SJCRH30 (cell line): Measurements from ENCODE around the gene UGT1A6. TPM values are rescaled to one million over a fixed set of nuclear protein-coding genes. Genes with fewer than 3 reads are reported as not detected.
A peak's percentile ranks its signal among the peaks of the same experiment; 100 is the strongest.

ENCODE experiments used
- DNase-seq, 2 experiments: peaks; one replicate each; pipeline ENCODE4 v3.0.0-alpha.2; 2015 to 2020
- H3K27ac ChIP-seq: fragments of 250-450 bp; sonication (Bioruptor Pico); 2 replicates; pipeline ENCODE4 v1.5.1; 2020; ENCODE audit warnings: mild to moderate bottlenecking, moderate library complexity
- H3K27me3 ChIP-seq: fragments of 250-450 bp; sonication (Bioruptor Pico); 2 replicates; pipeline ENCODE4 v1.5.1; 2020; ENCODE audit warnings: mild to moderate bottlenecking, moderate library complexity
- H3K36me3 ChIP-seq: fragments of 250-450 bp; sonication (Bioruptor Pico); 2 replicates; pipeline ENCODE4 v1.5.1; 2020; ENCODE audit warnings: mild to moderate bottlenecking, moderate library complexity
- H3K4me1 ChIP-seq: fragments of 250-450 bp; sonication (Bioruptor Pico); 2 replicates; pipeline ENCODE4 v1.5.1; 2020; ENCODE audit warnings: mild to moderate bottlenecking, moderate library complexity
- H3K4me3 ChIP-seq: fragments of 250-450 bp; sonication (Bioruptor Pico); 2 replicates; pipeline ENCODE4 v1.5.1; 2020; ENCODE audit warnings: mild to moderate bottlenecking, moderate library complexity
- H3K9me3 ChIP-seq: fragments of 250-450 bp; sonication (Bioruptor Pico); replicated peaks from 2 replicates; pipeline ENCODE4 v1.5.1; 2020; ENCODE audit warnings: mild to moderate bottlenecking, moderate library complexity
- total RNA-seq: library from RNA; depleted of rRNA; stranded (reverse); fragments of >200 nt; shearing (Covaris generic); gene quantifications from 2 replicates; pipeline ENCODE4 v1.2.3, GENCODE V29; 2014

Gene UGT1A6
- total RNA-seq, 1 experiment from 2014 or later, result not detected

DNA sequence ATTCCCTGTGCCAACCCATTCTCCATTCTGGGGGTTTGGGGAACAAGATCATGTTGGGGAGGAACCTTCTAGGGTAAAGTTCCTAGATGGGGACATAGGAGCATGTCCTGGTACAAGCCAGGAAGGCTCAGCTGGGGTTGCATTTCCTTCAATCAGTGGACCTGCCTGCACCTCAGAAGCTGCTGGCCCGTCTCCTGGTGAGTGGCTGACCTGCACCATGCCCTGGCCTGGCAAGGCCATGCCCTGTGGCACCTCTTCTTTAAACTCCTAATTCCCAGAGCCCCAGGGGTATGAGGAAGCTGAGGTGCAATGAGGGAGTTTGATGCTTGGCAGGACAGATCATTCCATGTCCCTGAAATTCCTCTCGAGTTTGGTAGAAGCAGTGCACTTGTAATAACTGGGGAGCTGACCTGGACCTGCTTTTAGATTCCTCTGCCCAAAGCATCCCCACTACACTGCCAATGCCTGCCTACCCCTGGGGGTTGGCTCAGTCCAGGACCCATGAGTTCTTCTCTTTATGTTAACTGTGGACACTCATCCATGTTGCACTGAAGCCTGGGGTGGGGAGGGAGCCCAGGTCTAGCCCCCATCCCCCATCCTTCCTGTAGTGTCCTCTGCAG, 110.7 kb downstream of the UGT1A6 start:
- Histone ChIP-seq H3K4me3 (no peak overlapping the region), H3K9me3 (no peaks in the 10 kb centered on the region; the same call in 1 of the 2 replicates), H3K36me3 (no peaks in the 10 kb centered on the region), H3K27me3 (no peaks in the 10 kb centered on the region; the same call in 1 of the 2 replicates), H3K27ac (no peak overlapping the region), H3K4me1 (no peaks in the 10 kb centered on the region)
- DNase-seq, result no peak

DNA sequence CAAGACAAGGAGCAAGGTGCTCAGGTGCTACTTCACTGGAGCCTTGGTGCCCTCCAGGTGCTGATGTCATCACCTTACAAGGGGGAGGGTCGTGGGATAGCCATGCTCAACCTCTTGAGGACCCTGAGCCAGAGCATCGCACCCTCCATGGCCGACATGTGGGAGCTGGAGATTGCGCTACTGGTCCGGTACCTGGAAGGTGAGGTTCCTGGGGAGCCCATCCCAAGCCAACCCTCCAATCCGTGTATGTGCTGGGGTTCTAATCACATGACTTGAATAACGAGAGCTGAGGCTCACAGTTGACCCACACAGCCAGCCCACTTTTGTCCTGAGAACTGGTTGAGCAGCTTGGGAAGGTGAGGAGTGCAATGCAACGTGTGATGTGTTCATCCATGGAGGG, 111.3 kb downstream of the UGT1A6 start:
- Histone ChIP-seq H3K4me3 (no peak overlapping the region), H3K36me3 (no peaks in the 10 kb centered on the region), H3K4me1 (no peaks in the 10 kb centered on the region), H3K9me3 (no peaks in the 10 kb centered on the region; the same call in 1 of the 2 replicates), H3K27me3 (no peaks in the 10 kb centered on the region), H3K27ac (no peak overlapping the region)
- no peak for DNase-seq

DNA sequence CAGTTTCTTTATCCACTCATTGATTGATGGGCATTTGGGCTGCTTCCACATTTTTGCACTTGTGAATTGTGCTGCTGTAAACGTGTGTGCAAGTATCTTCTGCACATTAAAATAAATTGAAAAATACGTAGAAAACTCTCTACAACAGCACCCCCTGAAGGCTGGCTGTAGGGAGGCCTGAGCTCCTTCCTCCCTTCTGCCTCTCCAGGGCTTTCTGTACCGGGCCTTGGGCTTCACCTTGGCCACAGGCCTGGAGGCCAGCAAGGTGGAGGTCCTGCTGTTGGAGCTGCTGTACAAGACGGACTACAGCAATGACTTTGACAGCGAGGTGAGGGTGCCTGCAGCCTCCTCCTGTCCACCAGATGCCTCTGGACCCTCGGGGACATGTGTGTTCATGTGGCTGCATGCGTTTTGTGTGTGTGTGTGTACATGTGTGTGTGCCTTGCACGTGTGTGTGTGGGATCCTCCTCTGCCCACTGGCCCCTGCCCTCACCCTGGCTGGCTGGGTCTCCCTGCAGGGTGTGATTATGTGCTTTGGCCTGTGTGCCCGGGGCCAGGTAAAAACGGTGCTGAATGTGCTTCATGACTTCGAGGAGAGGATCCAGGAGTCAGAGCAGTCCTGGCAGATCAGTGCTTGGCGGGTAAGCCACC, 114.7 kb downstream of the UGT1A6 start:
- H3K36me3 ChIP-seq, result no peaks in the 10 kb centered on the region
- no peaks in the 10 kb centered on the region for H3K27me3 ChIP-seq
- no peak overlapping the region for H3K4me3 ChIP-seq
- DNase-seq, result no peak
- H3K4me1 ChIP-seq, result no peaks in the 10 kb centered on the region
- H3K9me3 ChIP-seq, result no peaks in the 10 kb centered on the region; the same call in 1 of the 2 replicates
- no peak overlapping the region for H3K27ac ChIP-seq

DNA sequence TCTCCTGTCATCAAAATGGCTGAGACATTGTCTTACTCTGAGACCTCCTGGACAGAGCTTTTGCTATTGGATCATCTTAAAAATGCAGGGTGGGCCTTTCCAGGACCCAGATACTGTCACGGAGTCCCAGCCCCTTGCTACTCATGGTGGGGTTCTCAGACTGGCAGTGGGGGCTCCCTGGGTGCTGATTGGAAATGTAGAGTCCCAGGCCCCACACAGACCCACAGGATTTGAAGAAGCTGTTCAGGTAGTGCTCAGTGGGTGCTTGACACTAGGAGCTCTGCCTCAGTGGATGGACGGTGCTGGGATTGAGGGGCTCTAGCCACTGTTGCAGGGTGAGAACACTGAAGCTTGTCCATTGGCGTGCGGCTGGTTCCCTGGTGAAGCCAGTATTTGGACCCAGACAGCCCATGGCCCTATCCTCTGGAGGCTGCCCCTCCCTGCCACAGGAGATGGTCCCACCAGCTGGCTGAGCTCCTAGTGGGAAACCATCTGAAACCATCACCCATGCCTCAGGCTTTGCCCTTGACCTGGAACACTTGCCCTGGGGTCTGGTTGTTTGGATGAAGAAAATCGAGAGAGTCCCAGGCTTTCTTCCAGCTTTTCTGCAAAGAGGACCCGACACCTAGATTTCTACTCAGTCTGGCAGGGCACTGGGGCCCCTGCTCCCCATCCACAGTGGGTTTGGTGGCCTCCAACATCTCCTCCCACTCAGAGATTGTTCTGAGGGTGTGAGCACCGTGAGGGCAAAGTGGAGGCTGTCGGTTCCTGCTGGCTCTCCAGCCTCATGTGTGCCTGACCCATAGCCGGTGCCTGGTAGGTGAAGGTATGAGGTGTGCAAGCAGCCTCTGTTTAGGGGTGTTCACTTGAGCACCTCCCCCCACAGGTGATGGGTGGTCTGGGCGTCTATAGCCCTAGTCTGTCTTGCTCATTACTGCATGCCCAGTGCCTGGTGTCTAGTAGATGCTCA, 115.6 kb downstream of the UGT1A6 start:
- Histone ChIP-seq H3K9me3 (no peaks in the 10 kb centered on the region; the same call in 1 of the 2 replicates), H3K36me3 (no peaks in the 10 kb centered on the region), H3K27ac (no peak overlapping the region), H3K4me3 (no peak overlapping the region), H3K27me3 (no peaks in the 10 kb centered on the region), H3K4me1 (no peaks in the 10 kb centered on the region)
- no peak for DNase-seq

DNA sequence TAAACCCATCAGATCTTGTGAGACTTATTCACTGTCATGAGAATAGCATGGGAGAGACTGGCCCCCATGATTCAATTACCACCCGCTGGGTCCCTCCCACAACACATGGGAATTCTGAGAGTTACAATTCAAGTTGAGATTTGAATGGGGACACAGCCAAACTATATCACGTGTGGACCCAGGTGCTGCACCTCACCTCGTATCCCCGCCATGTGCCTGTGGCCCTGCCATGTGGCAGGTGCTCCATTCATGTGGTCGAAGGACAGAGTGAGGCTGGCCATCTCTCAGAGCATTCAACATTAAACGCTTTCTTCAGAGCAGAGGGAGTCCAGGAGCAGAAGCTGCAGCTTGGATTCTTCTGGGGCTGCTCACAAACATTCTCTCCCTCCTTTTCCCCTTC, 117.7 kb downstream of the UGT1A6 start:
- no peak for DNase-seq
- no peaks in the 10 kb centered on the region for H3K4me1 ChIP-seq
- no peaks in the 10 kb centered on the region for H3K27me3 ChIP-seq

DNA sequence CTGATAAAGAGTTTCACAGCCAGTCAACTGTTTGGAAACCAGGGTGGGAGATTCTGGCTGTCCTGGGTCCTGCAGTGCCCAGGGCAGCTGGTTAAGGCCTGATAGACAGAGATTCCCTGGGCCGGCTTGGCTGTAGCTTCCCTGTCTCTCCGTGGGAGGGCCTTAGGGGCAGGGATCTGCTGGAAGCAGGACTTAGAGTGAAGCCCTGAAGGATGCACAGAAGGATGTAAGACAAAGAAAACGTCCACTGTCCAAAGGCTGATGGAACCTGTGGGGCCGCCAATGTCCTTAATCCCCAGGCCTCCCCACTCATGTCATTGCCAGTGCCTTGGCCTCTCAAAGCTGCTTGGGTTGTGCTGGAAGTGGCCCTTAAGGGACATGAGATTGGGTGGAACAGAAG, 118.4 kb downstream of the UGT1A6 start:
- no peaks in the 10 kb centered on the region for H3K36me3 ChIP-seq
- peak in 1 of 2 experiments; percentile 0 for DNase-seq
- H3K27ac ChIP-seq, result no peak overlapping the region
- no peaks in the 10 kb centered on the region; the same call in 1 of the 2 replicates for H3K9me3 ChIP-seq
- no peaks in the 10 kb centered on the region for H3K4me1 ChIP-seq
- H3K27me3 ChIP-seq, result no peaks in the 10 kb centered on the region; the same call in 1 of the 2 replicates
- H3K4me3 ChIP-seq, result no peak overlapping the region

More for the DNA sequence above, 117.7 kb downstream of the UGT1A6 start:
- H3K36me3 ChIP-seq, result no peaks in the 10 kb centered on the region
- H3K4me3 ChIP-seq, result no peak overlapping the region
- H3K27ac ChIP-seq, result no peak overlapping the region
- H3K9me3 ChIP-seq, result no peaks in the 10 kb centered on the region; the same call in 1 of the 2 replicates

DNA sequence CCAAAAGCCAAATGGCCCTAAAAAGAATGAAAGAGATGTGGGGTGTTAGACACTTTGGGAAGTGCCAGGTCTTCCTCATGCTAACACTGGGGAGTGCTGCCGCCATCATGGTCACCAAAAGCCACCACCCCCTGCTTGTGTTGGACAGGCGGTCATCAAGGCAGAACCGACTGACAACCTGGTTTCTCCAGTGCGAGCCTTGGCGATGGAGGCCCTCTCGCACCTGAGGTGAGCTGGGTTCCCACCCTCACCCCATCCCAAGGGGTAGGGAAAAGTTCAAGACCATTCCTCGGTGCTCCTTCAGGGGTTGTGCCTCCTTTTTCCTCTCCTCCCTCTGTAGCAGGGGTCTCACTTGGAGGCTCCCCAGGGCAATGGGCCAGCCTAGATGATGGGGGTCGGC, 119.0 kb downstream of the UGT1A6 start:
- Histone ChIP-seq H3K27me3 (no peaks in the 10 kb centered on the region; the same call in 1 of the 2 replicates), H3K27ac (no peak overlapping the region), H3K4me3 (no peak overlapping the region), H3K4me1 (peaks cover 3% of the 10 kb centered on the region; the same call in 1 of the 2 replicates), H3K9me3 (no peaks in the 10 kb centered on the region; the same call in 1 of the 2 replicates), H3K36me3 (no peaks in the 10 kb centered on the region)
- DNase-seq, result no peak

DNA sequence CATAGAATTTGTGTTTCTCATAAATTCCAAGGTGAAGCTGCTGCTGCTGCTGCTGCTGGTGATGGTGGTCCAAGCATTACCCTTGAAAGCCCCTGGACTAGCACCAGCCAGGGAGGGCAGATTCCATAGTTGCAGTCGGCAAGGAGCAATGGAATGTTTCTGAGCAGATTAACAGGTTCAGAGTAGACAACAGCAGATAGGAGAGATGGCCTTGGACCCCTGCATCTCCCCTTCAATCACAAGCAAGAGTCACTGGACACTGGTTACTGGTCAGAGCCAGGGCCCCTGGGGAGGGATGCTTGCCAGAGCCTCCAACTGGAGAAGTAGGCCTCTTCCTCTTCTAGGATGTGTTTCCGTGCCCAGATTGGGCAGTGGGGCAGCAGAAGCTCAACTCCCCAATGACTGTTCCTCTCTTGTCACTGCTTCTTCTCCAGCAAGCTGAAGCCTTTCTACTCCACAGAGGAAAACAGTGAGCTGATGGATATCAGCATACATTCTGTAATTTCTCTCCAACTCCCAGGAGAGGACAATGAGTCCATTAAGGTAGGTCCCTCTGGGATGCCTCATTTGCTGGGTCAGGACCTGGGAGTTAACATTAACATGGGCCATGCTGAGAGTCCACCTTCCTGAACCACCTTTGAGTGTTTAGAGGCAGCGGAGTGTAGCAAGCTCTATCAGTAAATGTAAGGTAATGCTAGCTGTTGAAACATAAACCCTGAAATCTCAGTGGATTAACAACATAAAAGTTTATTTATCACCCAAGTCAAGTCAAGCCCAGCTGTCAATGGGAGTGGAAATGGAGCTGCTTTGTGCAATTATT, 120.8 kb downstream of the UGT1A6 start:
- Histone ChIP-seq H3K9me3 (no peaks in the 10 kb centered on the region), H3K27ac (no peak overlapping the region), H3K27me3 (no peaks in the 10 kb centered on the region; the same call in 1 of the 2 replicates), H3K4me1 (peaks cover 3% of the 10 kb centered on the region; the same call in 1 of the 2 replicates), H3K36me3 (no peaks in the 10 kb centered on the region), H3K4me3 (no peak overlapping the region)
- no peak for DNase-seq

DNA sequence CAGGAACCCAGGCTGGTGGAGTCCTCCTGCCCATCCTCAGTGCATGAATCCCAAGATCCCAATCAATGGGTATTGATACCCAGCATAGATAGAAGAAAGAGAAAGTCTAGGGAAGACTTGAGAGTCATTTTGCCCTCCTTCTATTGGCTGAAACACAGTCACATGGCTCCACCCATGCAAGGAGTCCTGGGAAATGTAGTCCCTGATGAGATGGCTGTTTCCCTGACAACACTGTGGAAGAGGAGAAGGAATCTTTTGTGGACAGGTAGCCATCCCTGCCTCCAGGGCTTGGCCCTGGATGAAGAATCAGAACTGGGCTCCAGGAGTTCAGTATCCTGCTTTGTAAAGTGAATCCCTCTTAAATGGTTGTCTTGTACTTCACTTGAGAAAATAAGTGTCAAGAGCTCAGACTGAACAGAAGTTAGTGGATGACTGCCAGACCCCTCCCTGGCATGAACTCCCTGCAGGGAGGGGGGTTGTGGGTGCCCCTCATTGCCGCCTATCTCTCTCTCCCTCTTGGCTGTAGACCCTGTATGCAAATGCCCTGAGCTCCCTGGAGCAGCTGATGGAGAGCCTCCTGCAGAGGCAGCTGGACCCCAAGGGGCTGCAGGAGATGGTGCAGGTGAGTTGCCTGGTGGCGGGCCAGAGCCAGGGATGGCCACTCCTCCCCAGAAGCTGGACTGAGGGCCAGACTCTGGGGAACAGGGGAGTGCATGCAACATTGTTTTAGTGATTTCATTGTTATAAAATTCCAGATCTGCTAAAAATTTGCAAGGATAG, 121.6 kb downstream of the UGT1A6 start:
- H3K27me3 ChIP-seq, result no peaks in the 10 kb centered on the region; the same call in 1 of the 2 replicates
- no peak overlapping the region for H3K27ac ChIP-seq
- peaks cover 3% of the 10 kb centered on the region; the same call in 1 of the 2 replicates for H3K4me1 ChIP-seq
- H3K36me3 ChIP-seq, result no peaks in the 10 kb centered on the region
- no peaks in the 10 kb centered on the region for H3K9me3 ChIP-seq
- H3K4me3 ChIP-seq, result no peak overlapping the region
- no peak for DNase-seq

DNA sequence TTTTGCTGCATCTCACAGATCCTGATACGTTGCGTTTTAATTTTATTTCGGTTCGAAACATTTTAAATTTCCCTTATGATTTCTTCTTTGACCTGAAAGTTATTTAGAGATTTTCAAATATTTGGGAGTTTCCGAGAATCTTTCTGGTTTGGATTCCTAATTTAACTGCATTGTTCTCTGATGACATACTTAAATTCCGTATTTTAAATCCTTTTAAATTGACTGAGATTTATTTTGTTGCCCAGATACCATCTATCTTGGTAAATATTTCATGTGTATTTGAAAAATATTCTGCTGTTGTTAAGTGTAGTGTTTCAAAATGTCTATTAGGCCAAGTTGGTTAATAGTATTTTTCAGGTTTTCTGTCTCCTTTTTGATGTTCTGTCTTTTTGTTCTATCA, 123.2 kb downstream of the UGT1A6 start:
- no peaks in the 10 kb centered on the region for H3K9me3 ChIP-seq
- H3K36me3 ChIP-seq, result no peaks in the 10 kb centered on the region
- H3K4me3 ChIP-seq, result no peak overlapping the region
- H3K4me1 ChIP-seq, result peaks cover 3% of the 10 kb centered on the region; the same call in 1 of the 2 replicates
- H3K27me3 ChIP-seq, result no peaks in the 10 kb centered on the region; the same call in 1 of the 2 replicates
- DNase-seq, result no peak
- no peak overlapping the region for H3K27ac ChIP-seq

DNA sequence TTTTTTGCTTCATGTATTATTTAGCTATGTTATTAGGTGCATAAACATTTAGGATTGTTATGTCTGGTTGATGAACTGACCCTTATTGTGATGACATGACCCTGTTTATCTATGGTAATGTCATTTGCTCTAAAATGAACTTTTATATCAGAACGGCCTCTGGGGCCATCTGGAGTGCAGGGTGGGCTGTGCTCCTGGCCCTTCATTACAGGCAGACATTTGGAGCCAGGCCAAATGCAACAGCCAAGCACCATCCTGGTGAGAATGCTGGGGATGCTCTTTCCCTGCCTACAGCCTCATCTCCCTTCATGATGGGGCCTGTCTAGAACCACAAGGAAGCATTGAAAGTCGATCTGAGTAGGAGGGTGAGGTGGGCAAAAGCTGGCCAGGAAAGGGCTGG, 123.6 kb downstream of the UGT1A6 start:
- Histone ChIP-seq H3K27me3 (no peaks in the 10 kb centered on the region; the same call in 1 of the 2 replicates), H3K36me3 (no peaks in the 10 kb centered on the region), H3K9me3 (no peaks in the 10 kb centered on the region), H3K4me3 (no peak overlapping the region), H3K27ac (no peak overlapping the region), H3K4me1 (peaks cover 3% of the 10 kb centered on the region; the same call in 1 of the 2 replicates)
- DNase-seq, result peak in 1 of 2 experiments; percentile 21

DNA sequence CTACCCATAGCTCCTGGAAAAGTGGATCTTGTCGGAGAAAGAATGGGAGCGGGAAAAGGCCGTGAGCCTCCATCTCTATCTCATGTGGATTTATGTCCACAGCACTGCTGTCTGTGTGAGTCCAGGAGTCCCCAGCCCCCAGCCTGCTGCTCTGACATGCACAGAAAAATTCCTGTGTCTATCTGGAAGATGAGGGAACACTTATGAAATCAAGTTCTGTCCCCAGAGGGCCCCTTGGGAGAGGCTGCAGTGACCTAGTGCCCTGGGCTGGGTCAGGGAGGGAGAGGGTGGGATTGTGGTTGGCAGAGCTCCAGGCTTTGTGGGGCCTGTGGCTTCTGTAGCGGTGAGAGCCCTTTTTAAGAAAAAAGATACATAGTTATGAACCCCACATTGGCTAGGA, 124.1 kb downstream of the UGT1A6 start:
- Histone ChIP-seq H3K27me3 (no peaks in the 10 kb centered on the region; the same call in none of the 2 replicates), H3K36me3 (no peaks in the 10 kb centered on the region), H3K27ac (no peak overlapping the region), H3K9me3 (no peaks in the 10 kb centered on the region), H3K4me1 (peaks cover 3% of the 10 kb centered on the region; the same call in 1 of the 2 replicates), H3K4me3 (no peak overlapping the region)
- no peak for DNase-seq

DNA sequence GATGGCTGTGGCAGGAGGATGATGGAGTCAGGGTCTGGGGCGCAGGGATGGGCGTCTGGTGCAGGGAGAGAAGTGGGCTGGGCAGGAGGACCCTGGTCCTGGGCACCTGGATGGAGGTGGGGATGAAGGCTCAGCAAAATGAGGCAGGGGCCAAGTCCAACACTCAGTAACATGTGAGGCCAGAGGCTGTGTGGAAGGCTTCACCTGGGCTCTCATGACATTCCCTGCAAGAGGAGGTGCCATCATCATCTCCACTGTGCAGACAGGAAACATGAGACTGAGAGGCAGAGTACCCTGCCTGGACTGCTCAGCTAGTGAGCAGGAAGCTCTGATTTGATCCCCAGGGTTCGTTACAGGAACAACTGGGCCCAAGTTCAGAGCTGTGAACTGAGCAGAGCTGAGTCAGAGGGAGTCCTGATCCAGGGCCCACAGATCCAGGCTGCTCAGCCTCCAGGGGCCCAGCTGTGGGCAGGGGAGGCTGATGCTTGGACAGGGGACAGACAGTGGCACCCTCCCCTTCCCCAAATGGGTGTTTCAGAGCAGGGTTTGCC, 124.7 kb downstream of the UGT1A6 start:
- DNase-seq, result no peak
- no peak overlapping the region for H3K27ac ChIP-seq
- no peaks in the 10 kb centered on the region; the same call in none of the 2 replicates for H3K27me3 ChIP-seq
- peaks cover 3% of the 10 kb centered on the region; the same call in 1 of the 2 replicates for H3K4me1 ChIP-seq
- H3K4me3 ChIP-seq, result no peak overlapping the region
- H3K36me3 ChIP-seq, result no peaks in the 10 kb centered on the region
- no peaks in the 10 kb centered on the region for H3K9me3 ChIP-seq
